ENCODE data around the gene NAALADL2.

DNA sequence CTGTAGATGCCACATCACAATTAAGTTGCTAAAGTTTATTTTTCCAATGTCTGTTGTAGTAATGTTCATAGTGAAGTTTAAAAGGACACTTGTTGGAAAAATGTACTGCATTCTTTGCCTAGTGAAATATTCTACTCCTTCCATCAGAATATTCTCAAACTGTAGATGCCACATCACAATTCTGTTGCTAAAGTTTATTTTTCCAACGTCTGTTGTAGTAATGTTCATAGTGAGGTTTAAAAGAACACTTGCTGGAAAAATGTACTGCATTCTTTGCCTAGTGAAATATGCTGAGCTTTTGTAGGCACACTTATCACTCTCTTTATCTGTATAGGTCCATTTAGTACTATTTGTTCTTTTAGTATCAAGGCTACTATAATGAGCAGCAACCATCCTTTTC, 836.1 kb downstream of the NAALADL2 start:
- TF ChIP-seq, protein P1, sequence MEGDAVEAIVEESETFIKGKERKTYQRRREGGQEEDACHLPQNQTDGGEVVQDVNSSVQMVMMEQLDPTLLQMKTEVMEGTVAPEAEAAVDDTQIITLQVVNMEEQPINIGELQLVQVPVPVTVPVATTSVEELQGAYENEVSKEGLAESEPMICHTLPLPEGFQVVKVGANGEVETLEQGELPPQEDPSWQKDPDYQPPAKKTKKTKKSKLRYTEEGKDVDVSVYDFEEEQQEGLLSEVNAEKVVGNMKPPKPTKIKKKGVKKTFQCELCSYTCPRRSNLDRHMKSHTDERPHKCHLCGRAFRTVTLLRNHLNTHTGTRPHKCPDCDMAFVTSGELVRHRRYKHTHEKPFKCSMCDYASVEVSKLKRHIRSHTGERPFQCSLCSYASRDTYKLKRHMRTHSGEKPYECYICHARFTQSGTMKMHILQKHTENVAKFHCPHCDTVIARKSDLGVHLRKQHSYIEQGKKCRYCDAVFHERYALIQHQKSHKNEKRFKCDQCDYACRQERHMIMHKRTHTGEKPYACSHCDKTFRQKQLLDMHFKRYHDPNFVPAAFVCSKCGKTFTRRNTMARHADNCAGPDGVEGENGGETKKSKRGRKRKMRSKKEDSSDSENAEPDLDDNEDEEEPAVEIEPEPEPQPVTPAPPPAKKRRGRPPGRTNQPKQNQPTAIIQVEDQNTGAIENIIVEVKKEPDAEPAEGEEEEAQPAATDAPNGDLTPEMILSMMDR (conservative IDR thresholded peaks at IDR 0.05) = no peak
- TF ChIP-seq ZFX (IDR thresholded peaks at IDR 0.05) = no peak
